Subcutaneous adipose tissue (tissue), 4 donors: ENCODE results near the gene RBM47. TPM values are rescaled to one million over a fixed set of nuclear protein-coding genes. Genes with fewer than 3 reads are reported as not detected.

Experiments
- total RNA-seq, 4 donors: library from RNA; depleted of rRNA; stranded (reverse); fragments of >200 nt; gene quantifications; one replicate each; pipeline ENCODE4 v1.1.0, GENCODE V29; 2016
- TF ChIP-seq, protein P1 (sequence below): fragments of 450-650 bp; IDR thresholded peaks from one replicate; pipeline ENCODE4 v1.5.1; 2016; ENCODE audit warnings: low read depth, mild to moderate bottlenecking, control low read depth, antibody characterized with exemption, moderate library complexity

The RBM47 gene
- total RNA-seq, 4 donors from 2014 or later = 29.4 to 84.3 (median 54.7) TPM

- TF ChIP-seq, protein P1, sequence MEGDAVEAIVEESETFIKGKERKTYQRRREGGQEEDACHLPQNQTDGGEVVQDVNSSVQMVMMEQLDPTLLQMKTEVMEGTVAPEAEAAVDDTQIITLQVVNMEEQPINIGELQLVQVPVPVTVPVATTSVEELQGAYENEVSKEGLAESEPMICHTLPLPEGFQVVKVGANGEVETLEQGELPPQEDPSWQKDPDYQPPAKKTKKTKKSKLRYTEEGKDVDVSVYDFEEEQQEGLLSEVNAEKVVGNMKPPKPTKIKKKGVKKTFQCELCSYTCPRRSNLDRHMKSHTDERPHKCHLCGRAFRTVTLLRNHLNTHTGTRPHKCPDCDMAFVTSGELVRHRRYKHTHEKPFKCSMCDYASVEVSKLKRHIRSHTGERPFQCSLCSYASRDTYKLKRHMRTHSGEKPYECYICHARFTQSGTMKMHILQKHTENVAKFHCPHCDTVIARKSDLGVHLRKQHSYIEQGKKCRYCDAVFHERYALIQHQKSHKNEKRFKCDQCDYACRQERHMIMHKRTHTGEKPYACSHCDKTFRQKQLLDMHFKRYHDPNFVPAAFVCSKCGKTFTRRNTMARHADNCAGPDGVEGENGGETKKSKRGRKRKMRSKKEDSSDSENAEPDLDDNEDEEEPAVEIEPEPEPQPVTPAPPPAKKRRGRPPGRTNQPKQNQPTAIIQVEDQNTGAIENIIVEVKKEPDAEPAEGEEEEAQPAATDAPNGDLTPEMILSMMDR = no peak
These were observed 167.8 kb downstream of the RBM47 start for GRCh38 chr4:40461879-40462278.

DNA sequence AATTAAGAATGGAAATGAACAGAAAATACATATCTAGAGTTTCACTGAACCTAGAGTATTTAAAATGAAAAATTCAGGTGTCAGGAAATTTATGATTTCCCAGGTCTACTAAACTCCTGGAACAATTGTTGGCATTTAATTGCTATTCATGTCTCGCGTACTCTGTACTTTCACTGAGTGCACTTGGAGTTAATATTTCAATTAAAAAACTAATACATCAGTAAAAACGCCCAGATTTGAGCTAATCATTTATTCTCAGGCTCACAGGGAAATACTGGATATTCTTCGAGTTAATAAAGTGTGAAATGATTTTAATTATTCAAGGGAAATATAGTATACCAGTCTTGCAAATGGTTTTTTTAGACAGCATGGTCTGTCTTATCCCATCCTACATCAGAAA lies 168.6 kb downstream of the RBM47 start:
- TF ChIP-seq, protein P1 = no peak

DNA sequence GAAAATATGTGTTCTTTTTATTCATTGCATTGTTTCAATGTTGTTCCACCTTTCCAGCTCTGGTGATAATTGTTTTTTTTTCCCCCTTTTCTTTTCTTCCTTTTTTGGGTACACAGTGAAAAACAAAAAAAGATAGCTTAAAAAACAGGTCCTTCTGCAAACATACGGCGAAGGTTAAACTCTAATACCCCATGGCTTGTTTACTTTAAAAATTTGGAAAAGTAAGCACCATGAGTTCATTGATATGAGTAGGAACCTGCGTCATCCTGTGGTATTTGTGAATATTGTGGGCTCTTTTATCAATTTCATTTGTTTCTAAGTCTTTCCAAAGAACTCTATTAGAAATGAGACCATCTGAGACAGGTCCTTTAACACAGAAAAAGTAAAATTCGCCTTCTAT lies 171.0 kb downstream of the RBM47 start:
- TF ChIP-seq, protein P1 = no peak

- TF ChIP-seq, protein P1 = no peak
These were observed 171.6 kb downstream of the RBM47 start for GRCh38 chr4:40458109-40458508.

- TF ChIP-seq, protein P1 = no peak
These were observed 174.2 kb downstream of the RBM47 start for GRCh38 chr4:40455340-40455902.

DNA sequence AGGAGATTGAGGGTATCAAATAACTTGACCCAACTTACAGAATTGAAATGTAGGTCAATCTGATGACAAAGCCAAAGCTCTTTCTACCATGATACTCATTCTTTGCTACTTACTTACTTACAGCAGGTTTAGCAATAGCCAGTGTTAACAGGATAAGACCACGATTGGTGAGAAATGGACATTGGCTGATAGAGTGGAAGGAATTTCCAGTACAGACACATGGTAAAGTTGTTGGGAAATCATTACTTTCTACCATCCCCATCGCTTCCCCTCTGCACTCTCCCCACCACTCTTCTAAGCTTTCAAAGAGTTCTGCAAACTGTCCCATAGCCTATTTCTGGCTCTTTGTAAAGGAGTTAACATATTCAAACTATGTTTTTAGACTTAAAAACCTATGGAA lies 174.8 kb downstream of the RBM47 start:
- TF ChIP-seq, protein P1 = no peak

GRCh38 chr4:40453912-40454311 lies 175.8 kb downstream of the RBM47 start:
- TF ChIP-seq, protein P1 = no peak
